Measurements from ENCODE around the gene UXT. TPM values are rescaled to one million over a fixed set of nuclear protein-coding genes. Genes with fewer than 3 reads are reported as not detected.
A peak's percentile ranks its signal among the peaks of the same experiment; 100 is the strongest.

UXT gene
- total and polyA plus RNA-seq, 2 of the 4 experiments (the other 2 are of a cell fraction): 106 to 164 TPM

DNA sequence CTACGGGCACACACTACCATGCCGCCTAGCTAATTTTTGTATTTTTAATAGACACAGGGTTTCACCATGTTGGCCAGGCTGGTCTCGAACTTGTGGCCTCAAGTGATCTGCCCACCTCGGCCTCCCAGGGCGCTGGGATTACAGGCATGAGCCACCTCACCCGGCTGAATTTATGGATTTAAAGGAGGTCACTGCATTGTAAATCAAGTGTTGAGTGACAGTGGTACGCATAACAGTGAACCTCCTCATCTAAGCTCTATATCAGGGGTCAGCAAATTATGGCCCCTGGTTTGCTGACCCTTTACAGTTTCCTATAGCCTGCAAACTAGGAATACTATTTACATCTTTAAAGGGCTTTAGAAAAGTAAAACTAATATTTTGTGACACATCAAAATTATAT is 2.6 kb upstream of the UXT start (continued):
- no peak for TF ChIP-seq NFE2L2 (IDR thresholded peaks at IDR 0.05; ENCODE audit: low read depth, low read length)
- TF ChIP-seq POLR2A (IDR thresholded peaks at IDR 0.05; ENCODE audit: low read depth, low read length): no peak
- TF ChIP-seq CEBPB (IDR thresholded peaks at IDR 0.05; ENCODE audit: low read depth, low read length): no peak

DNA sequence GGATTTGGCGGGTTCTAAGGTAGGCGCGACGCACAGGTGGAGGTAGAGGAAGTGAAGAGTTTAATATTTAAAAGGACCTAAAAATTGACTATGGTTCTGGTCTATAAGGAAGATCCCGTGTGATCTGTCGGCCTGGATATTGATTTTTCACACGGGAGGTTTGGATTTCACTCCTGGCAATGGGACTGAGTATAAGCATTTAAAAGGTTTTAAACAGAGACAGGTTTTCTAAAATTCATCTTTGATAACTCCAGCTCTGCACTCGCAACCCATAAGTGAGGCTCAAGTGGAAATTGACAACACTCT is 394 bp upstream of the UXT start:
- WGBS, 2 experiments (ENCODE audit: extremely low coverage in 2 of 2, insufficient read length in 1 of 2): 43% methylated on average over 5 of the region's 8 CpGs; no CpG with 5 or more reads in 1 of the 2 experiments
- Histone ChIP-seq H2AK5ac (ENCODE audit: low read depth, low read length) (peak overlapping the region; percentile 57; the same call in 1 of the 2 replicates), H3K4me1 (ENCODE audit: control insufficient read depth, insufficient read depth, low read length) (peaks cover 4% of the 10 kb centered on the region; the same call in 1 of the 2 replicates), H2BK15ac (ENCODE audit: low read depth, low read length) (no peak overlapping the region; the same call in 2 of the 3 replicates), H3K4me3 (ENCODE audit: insufficient read depth, low read depth, low read length) (peak overlapping the region; percentile 87), H3K79me1 (ENCODE audit: low read depth in 1 of 2, low read length in 2 of 2) (peaks cover 11 to 18% of the 10 kb centered on the region in 2 experiments), H3K14ac (replicated peaks; ENCODE audit: low read depth, low read length) (no peak overlapping the region; the same call in 1 of the 2 replicates), H4K8ac (ENCODE audit: low read depth in 2 of 2, low read length in 2 of 2) (peak overlapping the region; percentile 70 to 89; a peak in 3 of 4 replicates), H3K18ac (ENCODE audit: low read depth, low read length) (no peak overlapping the region), H3K27ac (ENCODE audit: insufficient read depth, low read length) (peak overlapping the region; percentile 42; the same call in 1 of the 2 replicates), H3K4me2 (ENCODE audit: low read depth, low read length) (peak overlapping the region; percentile 69), H3K23ac (ENCODE audit: low read depth, low read length) (no peak overlapping the region), H2AK9ac (replicated peaks; ENCODE audit: low read depth, low read length, poor library complexity) (peak overlapping the region; percentile 97), H3K27me3 (ENCODE audit: control insufficient read depth, insufficient read depth, low read length) (no peaks in the 10 kb centered on the region), H4K20me1 (ENCODE audit: insufficient read depth, low read length) (no peaks in the 10 kb centered on the region), H4K91ac (ENCODE audit: insufficient read depth, low read depth, low read length) (peak overlapping the region; percentile 47; the same call in 1 of the 2 replicates), H3K9me3 (ENCODE audit: control insufficient read depth, insufficient read depth, low read length) (no peaks in the 10 kb centered on the region), H2BK120ac (ENCODE audit: low read depth, low read length) (peak overlapping the region; percentile 52; the same call in 1 of the 2 replicates), H2AFZ (replicated peaks; ENCODE audit: low read length, poor library complexity) (peak overlapping the region; percentile 83), H4K5ac (ENCODE audit: low read depth, low read length) (peak overlapping the region; percentile 73), H3K36me3 (ENCODE audit: control insufficient read depth, insufficient read depth, low read length) (peaks cover 13% of the 10 kb centered on the region), H3K4ac (ENCODE audit: low read depth, low read length) (peak overlapping the region; percentile 45; the same call in 1 of the 2 replicates), H3K9ac (ENCODE audit: low read depth, low read length) (0 out of 2 replicates have a peak overlapping the region, but pooled peaks have one; percentile 22), H2BK20ac (ENCODE audit: low read depth, low read length) (no peak overlapping the region), H2BK5ac (ENCODE audit: low read depth, low read length, poor library complexity, severe bottlenecking) (peak overlapping the region; percentile 49), H3K9me1 (ENCODE audit: insufficient read depth, low read length) (0 out of 2 replicates have a peak, but pooled peaks cover 4% of the 10 kb centered on the region), H3K56ac (ENCODE audit: extremely low read depth, insufficient read depth, low read length) (no peak overlapping the region)
- CTCF ChIA-PET: no interaction called here
- in situ Hi-C loops (cut with MboI; ENCODE audit: low sequenced_read_pairs): no loop called here
- ATAC-seq (ENCODE audit: low read depth): no peak
- intact Hi-C loops (cut with micrococcal nuclease): no loop called here
- POLR2A ChIA-PET (ENCODE audit: unreplicated experiment): no interaction called here
- no peak for DNase-seq
- TSS peak; percentile 57 for BruUV-seq (replicated peaks)
- no peak for TF ChIP-seq MAZ (IDR thresholded peaks at IDR 0.05; ENCODE audit: borderline replicate concordance, low read depth, low read length)
- no peak for TF ChIP-seq MXI1 (IDR thresholded peaks at IDR 0.05; ENCODE audit: borderline replicate concordance, low read depth, low read length)
- no peak for TF ChIP-seq BHLHE40 (IDR thresholded peaks at IDR 0.05; ENCODE audit: low read depth, low read length)
- no peak for TF ChIP-seq RCOR1 (IDR thresholded peaks at IDR 0.05; ENCODE audit: insufficient replicate concordance, low read length)
- TF ChIP-seq CEBPB (IDR thresholded peaks at IDR 0.05; ENCODE audit: low read depth, low read length): no peak
- TF ChIP-seq SMC3 (IDR thresholded peaks at IDR 0.05; ENCODE audit: low read depth, low read length): no peak
- TF ChIP-seq, protein P1, sequence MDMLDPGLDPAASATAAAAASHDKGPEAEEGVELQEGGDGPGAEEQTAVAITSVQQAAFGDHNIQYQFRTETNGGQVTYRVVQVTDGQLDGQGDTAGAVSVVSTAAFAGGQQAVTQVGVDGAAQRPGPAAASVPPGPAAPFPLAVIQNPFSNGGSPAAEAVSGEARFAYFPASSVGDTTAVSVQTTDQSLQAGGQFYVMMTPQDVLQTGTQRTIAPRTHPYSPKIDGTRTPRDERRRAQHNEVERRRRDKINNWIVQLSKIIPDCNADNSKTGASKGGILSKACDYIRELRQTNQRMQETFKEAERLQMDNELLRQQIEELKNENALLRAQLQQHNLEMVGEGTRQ (IDR thresholded peaks at IDR 0.05; ENCODE audit: low read depth, low read length): no peak
- no peak for TF ChIP-seq POLR2A (IDR thresholded peaks at IDR 0.05; ENCODE audit: low read depth, low read length)
- no peak for TF ChIP-seq RAD21 (IDR thresholded peaks at IDR 0.05; ENCODE audit: low read length)
- TF ChIP-seq, protein P2, sequence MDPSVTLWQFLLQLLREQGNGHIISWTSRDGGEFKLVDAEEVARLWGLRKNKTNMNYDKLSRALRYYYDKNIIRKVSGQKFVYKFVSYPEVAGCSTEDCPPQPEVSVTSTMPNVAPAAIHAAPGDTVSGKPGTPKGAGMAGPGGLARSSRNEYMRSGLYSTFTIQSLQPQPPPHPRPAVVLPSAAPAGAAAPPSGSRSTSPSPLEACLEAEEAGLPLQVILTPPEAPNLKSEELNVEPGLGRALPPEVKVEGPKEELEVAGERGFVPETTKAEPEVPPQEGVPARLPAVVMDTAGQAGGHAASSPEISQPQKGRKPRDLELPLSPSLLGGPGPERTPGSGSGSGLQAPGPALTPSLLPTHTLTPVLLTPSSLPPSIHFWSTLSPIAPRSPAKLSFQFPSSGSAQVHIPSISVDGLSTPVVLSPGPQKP (IDR thresholded peaks at IDR 0.05; ENCODE audit: borderline replicate concordance, low read depth, low read length): no peak
- TF ChIP-seq RFX5 (IDR thresholded peaks at IDR 0.05; ENCODE audit: low read depth, low read length): no peak
- TF ChIP-seq NFE2L2 (IDR thresholded peaks at IDR 0.05; ENCODE audit: low read depth, low read length): no peak
- TF ChIP-seq CHD1 (IDR thresholded peaks at IDR 0.05; ENCODE audit: low read depth, low read length): no peak
- dilution Hi-C loops (cut with HindIII; ENCODE audit: low sequenced_read_pairs, unreplicated experiment): no loop called here

Data from IMR-90 (cell line).